ENCODE measurements around the gene SGSM1. TPM values are rescaled to one million over a fixed set of nuclear protein-coding genes. Genes with fewer than 3 reads are reported as not detected.

The SGSM1 gene
- polyA plus RNA-seq, 3 donors = not detected

GRCh38 chr22:24926428-24926725, 120.4 kb downstream of the SGSM1 start:
- Mint-ChIP-seq H3K4me1 (no peaks in the 10 kb centered on the region), H3K27me3 (ENCODE audit: low read depth in 3 of 3) (peaks cover 6 to 23% (median 15%) of the 10 kb centered on the region in 3 donors), H3K27ac (no peak overlapping the region), H3K9me3 (peaks cover 0 to 6% (median 2%) of the 10 kb centered on the region in 7 donors), H3K36me3 (no peaks in the 10 kb centered on the region), H3K4me3 (no peak overlapping the region)
- TF ChIP-seq CTCF (IDR thresholded peaks at IDR 0.05) = no peak
- Histone ChIP-seq H3K79me2 (ENCODE audit: insufficient read depth, low read length) (no peaks in the 10 kb centered on the region), H3K36me3 (replicated peaks in 1 of 2; ENCODE audit: control insufficient read depth in 1 of 2, insufficient read depth in 2 of 2, low read length in 2 of 2) (no peaks in the 10 kb centered on the region), H4K20me1 (ENCODE audit: insufficient read depth, low read length) (no peaks in the 10 kb centered on the region), H2AFZ (ENCODE audit: insufficient read depth, low read depth, low read length, poor library complexity, severe bottlenecking) (no peak overlapping the region), H3K27me3 (ENCODE audit: control insufficient read depth in 2 of 2, insufficient read depth in 2 of 2, low read length in 2 of 2) (no peaks in the 10 kb centered on the region), H3K9me3 (replicated peaks in 1 of 2; ENCODE audit: control insufficient read depth in 1 of 2, insufficient read depth in 1 of 2, low read length in 2 of 2) (no peaks in the 10 kb centered on the region), H3K4me3 (replicated peaks in 1 of 3; ENCODE audit: low read depth in 2 of 3, low read length in 3 of 3) (no peak overlapping the region), H3K4me1 (ENCODE audit: control insufficient read depth in 1 of 2, insufficient read depth in 2 of 2, low read length in 2 of 2) (no peaks in the 10 kb centered on the region), H3K27ac (ENCODE audit: low read depth in 1 of 2, low read length in 2 of 2) (no peak overlapping the region), H3K9ac (ENCODE audit: insufficient read depth, low read length, poor library complexity, severe bottlenecking) (no peak overlapping the region), H3K4me2 (replicated peaks; ENCODE audit: extremely low read depth, low read length, poor library complexity, severe bottlenecking) (no peak overlapping the region)
- intact Hi-C loops (cut with micrococcal nuclease) = no loop called here
- 86% methylated on average over 1 of the region's 3 CpGs for WGBS (ENCODE audit: insufficient coverage)
- DNase-seq = no peak

- H3K36me3 Mint-ChIP-seq = no peaks in the 10 kb centered on the region
- no peak overlapping the region for H3K4me3 Mint-ChIP-seq
- Histone ChIP-seq H4K20me1 (ENCODE audit: insufficient read depth, low read length) (no peaks in the 10 kb centered on the region), H3K79me2 (ENCODE audit: insufficient read depth, low read length) (no peaks in the 10 kb centered on the region), H3K4me3 (replicated peaks in 1 of 3; ENCODE audit: low read depth in 2 of 3, low read length in 3 of 3) (no peak overlapping the region), H3K27me3 (ENCODE audit: control insufficient read depth in 2 of 2, insufficient read depth in 2 of 2, low read length in 2 of 2) (no peaks in the 10 kb centered on the region), H3K27ac (ENCODE audit: low read depth in 1 of 2, low read length in 2 of 2) (no peak overlapping the region), H3K9me3 (replicated peaks in 1 of 2; ENCODE audit: control insufficient read depth in 1 of 2, insufficient read depth in 1 of 2, low read length in 2 of 2) (no peaks in the 10 kb centered on the region), H2AFZ (ENCODE audit: insufficient read depth, low read depth, low read length, poor library complexity, severe bottlenecking) (no peak overlapping the region), H3K4me2 (replicated peaks; ENCODE audit: extremely low read depth, low read length, poor library complexity, severe bottlenecking) (no peak overlapping the region), H3K9ac (ENCODE audit: insufficient read depth, low read length, poor library complexity, severe bottlenecking) (no peak overlapping the region), H3K36me3 (replicated peaks in 1 of 2; ENCODE audit: control insufficient read depth in 1 of 2, insufficient read depth in 2 of 2, low read length in 2 of 2) (no peaks in the 10 kb centered on the region), H3K4me1 (ENCODE audit: control insufficient read depth in 1 of 2, insufficient read depth in 2 of 2, low read length in 2 of 2) (no peaks in the 10 kb centered on the region)
- no peak for TF ChIP-seq CTCF (IDR thresholded peaks at IDR 0.05)
- H3K9me3 Mint-ChIP-seq = peaks cover 0 to 6% (median 2%) of the 10 kb centered on the region in 7 donors
- WGBS (ENCODE audit: insufficient coverage) = 100% methylated on average over 1 of the region's 1 CpG
- intact Hi-C loops (cut with micrococcal nuclease) = no loop called here
- DNase-seq = no peak
- H3K4me1 Mint-ChIP-seq = no peaks in the 10 kb centered on the region
- peaks cover 6 to 23% (median 15%) of the 10 kb centered on the region in 3 donors for H3K27me3 Mint-ChIP-seq (ENCODE audit: low read depth in 3 of 3)
- H3K27ac Mint-ChIP-seq = no peak overlapping the region
Measured at GRCh38 chr22:24926849-24927579, 121.0 kb downstream of the SGSM1 start.

Data from CD14-positive monocyte (primary cell).